NT2/D1 (cell line): ENCODE data around the gene ACP6.
"Not testable (repeated sequence)": the region's sequence is repeated elsewhere in the genome, so short reads cannot be mapped to it uniquely, and the experiment has no call there.

Experiments
- DNase-seq: peaks from one replicate; pipeline ENCODE4 v3.0.0-alpha.2; 2011; ENCODE audit warnings: low read depth, low spot score
- H3K27me3 ChIP-seq: 2 replicates; pipeline ENCODE4 v1.6.0; 2011; ENCODE audit warnings: mild to moderate bottlenecking; ENCODE audit not compliant: insufficient read length, insufficient read depth
- H3K36me3 ChIP-seq: 2 replicates; pipeline ENCODE4 v1.6.1; 2011; ENCODE audit warnings: mild to moderate bottlenecking, low read length, mixed read lengths; ENCODE audit not compliant: insufficient read depth, insufficient read length
- H3K4me1 ChIP-seq: 2 replicates; pipeline ENCODE4 v1.5.1; 2011; ENCODE audit not compliant: insufficient read depth, insufficient read length
- H3K4me3 ChIP-seq: 2 replicates; pipeline ENCODE4 v1.5.1; 2011; ENCODE audit warnings: low read depth; ENCODE audit not compliant: insufficient read length
- H3K9ac ChIP-seq: 2 replicates; pipeline ENCODE4 v1.6.0; 2011; ENCODE audit warnings: low read depth; ENCODE audit not compliant: insufficient read length
- H3K9me3 ChIP-seq: 2 replicates; pipeline ENCODE4 v1.5.1; 2011; ENCODE audit warnings: mild to moderate bottlenecking, low read length; ENCODE audit not compliant: insufficient read depth
- SUZ12 ChIP-seq: IDR thresholded peaks from 2 replicates; pipeline ENCODE4 v1.6.1; 2011; ENCODE audit not compliant: insufficient read length, insufficient read depth; ENCODE audit errors: extremely low read depth
- YY1 ChIP-seq: IDR thresholded peaks from 2 replicates; pipeline ENCODE4 v1.6.1; 2011; ENCODE audit not compliant: insufficient read length, insufficient read depth
- ZNF274 ChIP-seq: IDR thresholded peaks from 2 replicates; pipeline ENCODE4 v1.6.1; 2011; ENCODE audit warnings: mild to moderate bottlenecking, low read depth, low read length

ACP6 gene

GRCh38 chr1:147620543-147620942, 49.8 kb downstream of the ACP6 start:
- no peak overlapping the region for H3K9ac ChIP-seq
- no peaks in the 10 kb centered on the region for H3K9me3 ChIP-seq
- DNase-seq: no peak
- no peak for TF ChIP-seq SUZ12
- no peak overlapping the region for H3K4me3 ChIP-seq
- H3K4me1 ChIP-seq: peaks cover 8% of the 10 kb centered on the region
- H3K36me3 ChIP-seq: peaks cover 97% of the 10 kb centered on the region
- no peaks in the 10 kb centered on the region for H3K27me3 ChIP-seq

GRCh38 chr1:147619741-147620140, 50.6 kb downstream of the ACP6 start:
- Histone ChIP-seq H3K36me3 (peaks cover 98% of the 10 kb centered on the region), H3K4me1 (peaks cover 7% of the 10 kb centered on the region), H3K27me3 (no peaks in the 10 kb centered on the region), H3K9me3 (no peaks in the 10 kb centered on the region), H3K9ac (no peak overlapping the region), H3K4me3 (no peak overlapping the region)
- no peak for DNase-seq
- TF ChIP-seq YY1 (no peak), ZNF274 (no peak), SUZ12 (no peak)

GRCh38 chr1:147618771-147619170, 51.6 kb downstream of the ACP6 start:
- Histone ChIP-seq H3K36me3 (peaks cover 98% of the 10 kb centered on the region), H3K4me1 (peaks cover 3% of the 10 kb centered on the region), H3K9me3 (no peaks in the 10 kb centered on the region), H3K9ac (no peak overlapping the region), H3K27me3 (no peaks in the 10 kb centered on the region), H3K4me3 (no peak overlapping the region)
- DNase-seq: no peak
- TF ChIP-seq ZNF274 (no peak), SUZ12 (no peak), YY1 (no peak)

- DNase-seq: no peak
- Histone ChIP-seq H3K4me3 (no peak overlapping the region), H3K9ac (no peak overlapping the region), H3K27me3 (no peaks in the 10 kb centered on the region), H3K9me3 (no peaks in the 10 kb centered on the region), H3K36me3 (peaks cover 98% of the 10 kb centered on the region), H3K4me1 (peaks cover 3% of the 10 kb centered on the region)
- TF ChIP-seq ZNF274 (no peak), SUZ12 (no peak), YY1 (no peak)
Measured at GRCh38 chr1:147618077-147618569, 52.2 kb downstream of the ACP6 start.

GRCh38 chr1:147614966-147615365, 55.4 kb downstream of the ACP6 start:
- H3K9ac ChIP-seq, H3K9me3 ChIP-seq, H3K4me3 ChIP-seq, H3K4me1 ChIP-seq, H3K27me3 ChIP-seq, DNase-seq: not testable (repeated sequence)
- H3K36me3 ChIP-seq: peaks cover 96% of the 10 kb centered on the region

GRCh38 chr1:147613506-147613905, 56.8 kb downstream of the ACP6 start:
- H3K9me3 ChIP-seq: no peaks in the 10 kb centered on the region
- no peak for TF ChIP-seq ZNF274
- TF ChIP-seq YY1: no peak
- TF ChIP-seq SUZ12: no peak
- no peaks in the 10 kb centered on the region for H3K27me3 ChIP-seq
- no peak overlapping the region for H3K4me3 ChIP-seq
- peaks cover 96% of the 10 kb centered on the region for H3K36me3 ChIP-seq
- H3K4me1 ChIP-seq: peaks cover 6% of the 10 kb centered on the region
- H3K9ac ChIP-seq: no peak overlapping the region
- DNase-seq: no peak

DNA sequence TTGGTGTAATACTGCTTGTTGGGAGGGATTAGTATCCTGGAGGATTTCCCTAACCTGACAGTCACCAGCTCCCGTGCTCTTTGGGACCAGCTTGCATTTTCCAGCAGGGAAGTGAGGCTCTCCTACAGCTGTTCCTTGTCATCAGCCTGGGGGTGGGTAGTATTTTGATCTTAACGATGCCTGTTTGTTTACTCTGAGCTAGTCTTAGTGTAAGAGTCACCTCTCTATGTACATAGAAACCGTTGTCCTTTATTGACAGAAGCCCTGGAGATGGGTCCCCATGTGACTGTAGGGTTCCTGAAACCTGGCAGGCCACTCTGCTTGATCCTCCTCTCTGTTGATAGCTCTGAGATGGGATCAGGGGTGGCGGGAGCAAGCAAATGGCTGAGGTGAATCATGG, 58.0 kb downstream of the ACP6 start:
- no peak for DNase-seq
- H3K4me1 ChIP-seq: peaks cover 6% of the 10 kb centered on the region
- H3K36me3 ChIP-seq: peaks cover 96% of the 10 kb centered on the region
- TF ChIP-seq YY1 (no peak), SUZ12 (no peak), ZNF274 (no peak)
- no peaks in the 10 kb centered on the region for H3K9me3 ChIP-seq
- H3K4me3 ChIP-seq: no peak overlapping the region
- no peak overlapping the region for H3K9ac ChIP-seq
- H3K27me3 ChIP-seq: no peaks in the 10 kb centered on the region

DNA sequence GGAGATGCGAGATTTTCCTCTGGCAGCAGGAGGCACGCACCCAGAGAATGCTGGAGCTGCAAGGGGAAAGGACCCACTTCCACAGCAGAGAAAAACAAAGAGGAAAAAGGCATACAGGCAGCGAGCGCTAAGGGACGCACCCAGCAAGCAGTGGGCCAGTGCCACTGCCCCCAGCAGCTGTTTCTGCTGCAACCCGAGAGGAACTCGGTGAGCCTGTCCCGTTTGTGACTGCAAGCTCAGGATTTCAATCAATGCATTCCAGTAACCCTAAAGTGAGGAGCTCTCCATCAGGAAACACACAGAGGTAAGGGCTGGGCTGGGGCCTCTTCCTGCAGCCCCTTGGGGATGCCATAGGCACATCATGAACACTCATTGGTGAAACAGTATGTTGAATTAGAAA, 58.7 kb downstream of the ACP6 start:
- no peak for TF ChIP-seq YY1
- H3K27me3 ChIP-seq: no peaks in the 10 kb centered on the region
- peaks cover 6% of the 10 kb centered on the region for H3K4me1 ChIP-seq
- peaks cover 97% of the 10 kb centered on the region for H3K36me3 ChIP-seq
- no peak overlapping the region for H3K9ac ChIP-seq
- no peak overlapping the region for H3K4me3 ChIP-seq
- H3K9me3 ChIP-seq: no peaks in the 10 kb centered on the region
- no peak for DNase-seq
